Neural cell (in vitro differentiated cells): ENCODE results near the gene BRIP1. TPM values are rescaled to one million over a fixed set of nuclear protein-coding genes. Genes with fewer than 3 reads are reported as not detected.

Source experiments
- H2AFZ ChIP-seq: fragments of 200-600, 300-800 bp; sonication (generic), shearing (Covaris generic); 2 replicates; pipeline ENCODE4 v1.6.0; 2014; ENCODE audit warnings: low read depth, mild to moderate bottlenecking, antibody characterized with exemption, low read length, moderate library complexity
- H3F3A ChIP-seq: fragments of 200-600 bp; shearing (Covaris generic); 2 replicates; pipeline ENCODE4 v1.6.1; 2016; ENCODE audit warnings: mild to moderate bottlenecking, moderate library complexity, mixed read lengths, antibody characterized with exemption, low read length; ENCODE audit not compliant: insufficient read depth, poor library complexity, severe bottlenecking
- H3K27ac ChIP-seq: fragments of 200-600, 300-800 bp; sonication (generic), shearing (Covaris generic); 2 replicates; pipeline ENCODE4 v1.5.1; 2014; ENCODE audit warnings: mild to moderate bottlenecking, low read length, moderate library complexity
- H3K27me3 ChIP-seq: fragments of 300-800, 200-600 bp; sonication (generic), shearing (Covaris generic); 2 replicates; pipeline ENCODE4 v1.6.0; 2014; ENCODE audit warnings: mild to moderate bottlenecking, low read depth, low read length, moderate library complexity; ENCODE audit not compliant: insufficient read depth
- H3K36me3 ChIP-seq: fragments of 300-800, 200-600 bp; sonication (generic), shearing (Covaris generic); 2 replicates; pipeline ENCODE4 v1.5.1; 2014; ENCODE audit warnings: mild to moderate bottlenecking, antibody characterized with exemption, low read length, moderate library complexity; ENCODE audit not compliant: insufficient read depth
- H3K4me2 ChIP-seq: fragments of 300-800, 200-600 bp; sonication (generic), shearing (Covaris generic); 2 replicates; pipeline ENCODE4 v1.6.0; 2014; ENCODE audit warnings: mild to moderate bottlenecking, low read length
- H3K4me3 ChIP-seq: fragments of 300-800, 200-600 bp; sonication (generic), shearing (Covaris generic); 2 replicates; pipeline ENCODE4 v1.5.1; 2014; ENCODE audit warnings: mild to moderate bottlenecking, low read length, moderate library complexity
- H3K79me2 ChIP-seq: fragments of 200-600 bp; shearing (Covaris generic); replicated peaks from 2 replicates; pipeline ENCODE4 v1.6.0; 2014; ENCODE audit warnings: mild to moderate bottlenecking, low read length, moderate library complexity; ENCODE audit not compliant: insufficient read depth
- H3K9ac ChIP-seq: fragments of 300-800, 200-600 bp; sonication (generic), shearing (Covaris generic); 2 replicates; pipeline ENCODE4 v1.6.1; 2016; ENCODE audit warnings: mild to moderate bottlenecking, low read length, mixed read lengths
- H3K9me2 ChIP-seq: fragments of 200-600 bp; shearing (Covaris generic); 2 replicates; pipeline ENCODE4 v1.6.1; 2016; ENCODE audit warnings: mild to moderate bottlenecking, low read length, mixed read lengths; ENCODE audit not compliant: insufficient read depth
- H3K9me3 ChIP-seq: fragments of 200-600, 300-800 bp; sonication (generic), shearing (Covaris generic); 2 replicates; pipeline ENCODE4 v1.6.1; 2016; ENCODE audit warnings: mild to moderate bottlenecking, mixed run types, low read length, moderate library complexity, mixed read lengths
- H4K20me1 ChIP-seq: fragments of 200-600 bp; shearing (Covaris generic); 2 replicates; pipeline ENCODE4 v1.6.1; 2016; ENCODE audit warnings: mild to moderate bottlenecking, mixed run types; ENCODE audit not compliant: insufficient read depth
- EP300 ChIP-seq: fragments of 450-650 bp; conservative IDR thresholded peaks from 2 replicates; pipeline ENCODE4 v1.6.1; 2014; ENCODE audit warnings: antibody characterized with exemption, mild to moderate bottlenecking, moderate library complexity; ENCODE audit not compliant: poor library complexity, severe bottlenecking
- EZH2 ChIP-seq: fragments of 200-600, 300-800 bp; shearing (Covaris generic), sonication (generic); IDR thresholded peaks from 2 replicates; pipeline ENCODE4 v1.6.1; 2014; ENCODE audit warnings: antibody characterized with exemption, low read length, borderline replicate concordance, mild to moderate bottlenecking; ENCODE audit not compliant: insufficient read depth, poor library complexity, severe bottlenecking
- MXI1 ChIP-seq: fragments of 450-650 bp; conservative IDR thresholded peaks from 2 replicates; pipeline ENCODE4 v1.6.1; 2014; ENCODE audit warnings: antibody characterized with exemption, mild to moderate bottlenecking; ENCODE audit not compliant: poor library complexity, severe bottlenecking
- POLR2AphosphoS5 ChIP-seq: IDR thresholded peaks from 2 replicates; pipeline ENCODE4 v1.6.1; 2012
- RAD21 ChIP-seq: fragments of 450-650 bp; conservative IDR thresholded peaks from 2 replicates; pipeline ENCODE4 v1.6.1; 2014; ENCODE audit warnings: antibody characterized with exemption, mild to moderate bottlenecking, moderate library complexity
- SMC3 ChIP-seq: fragments of 450-650 bp; conservative IDR thresholded peaks from 2 replicates; pipeline ENCODE4 v1.6.1; 2014; ENCODE audit warnings: antibody characterized with exemption, mild to moderate bottlenecking, moderate library complexity; ENCODE audit not compliant: poor library complexity
- TAF1 ChIP-seq: IDR thresholded peaks from 2 replicates; pipeline ENCODE4 v1.6.1; 2012; ENCODE audit warnings: low read depth
- polyA plus RNA-seq: library from polyadenylated mRNA; depleted of rRNA; stranded (reverse); fragments of >200 nt; gene quantifications from 2 replicates; pipeline ENCODE4 v1.2.3, GENCODE V29; 2014
- TF ChIP-seq, protein P1 (sequence below): IDR thresholded peaks from 2 replicates; pipeline ENCODE4 v1.6.1; 2012; ENCODE audit warnings: borderline replicate concordance
- TF ChIP-seq, protein P2 (sequence below): fragments of 450-650 bp; IDR thresholded peaks from 2 replicates; pipeline ENCODE4 v1.5.1; 2014; ENCODE audit warnings: antibody characterized with exemption, mild to moderate bottlenecking, moderate library complexity; ENCODE audit not compliant: poor library complexity, severe bottlenecking

BRIP1 gene
- polyA plus RNA-seq, 1 donor from 2014 or later: 0.47 TPM

DNA sequence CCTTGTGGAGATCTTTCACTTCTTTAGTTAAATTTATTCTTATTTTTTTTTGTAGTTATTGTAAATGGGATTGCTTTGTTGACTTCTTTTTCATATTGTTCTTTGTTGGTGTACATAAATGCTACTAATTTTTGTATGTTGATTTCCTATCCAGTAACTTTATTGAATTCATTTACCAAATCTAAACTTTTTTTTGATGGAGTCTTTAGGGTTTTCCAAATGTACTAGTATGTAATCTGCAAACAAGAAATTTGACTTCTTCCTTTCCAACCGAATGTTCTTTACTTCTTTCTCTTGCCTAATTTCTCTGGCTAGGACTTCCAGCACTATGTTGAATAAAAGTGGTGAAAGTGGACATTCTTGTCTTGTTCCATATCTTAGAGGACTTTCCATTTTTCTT, 230.5 kb downstream of the BRIP1 start:
- H2AFZ ChIP-seq: no peak overlapping the region
- TF ChIP-seq MXI1: no peak
- no peak for TF ChIP-seq POLR2AphosphoS5
- no peak for TF ChIP-seq EZH2
- no peak for TF ChIP-seq SMC3
- no peak for TF ChIP-seq EP300
- no peak for TF ChIP-seq TAF1
- TF ChIP-seq, protein P1, sequence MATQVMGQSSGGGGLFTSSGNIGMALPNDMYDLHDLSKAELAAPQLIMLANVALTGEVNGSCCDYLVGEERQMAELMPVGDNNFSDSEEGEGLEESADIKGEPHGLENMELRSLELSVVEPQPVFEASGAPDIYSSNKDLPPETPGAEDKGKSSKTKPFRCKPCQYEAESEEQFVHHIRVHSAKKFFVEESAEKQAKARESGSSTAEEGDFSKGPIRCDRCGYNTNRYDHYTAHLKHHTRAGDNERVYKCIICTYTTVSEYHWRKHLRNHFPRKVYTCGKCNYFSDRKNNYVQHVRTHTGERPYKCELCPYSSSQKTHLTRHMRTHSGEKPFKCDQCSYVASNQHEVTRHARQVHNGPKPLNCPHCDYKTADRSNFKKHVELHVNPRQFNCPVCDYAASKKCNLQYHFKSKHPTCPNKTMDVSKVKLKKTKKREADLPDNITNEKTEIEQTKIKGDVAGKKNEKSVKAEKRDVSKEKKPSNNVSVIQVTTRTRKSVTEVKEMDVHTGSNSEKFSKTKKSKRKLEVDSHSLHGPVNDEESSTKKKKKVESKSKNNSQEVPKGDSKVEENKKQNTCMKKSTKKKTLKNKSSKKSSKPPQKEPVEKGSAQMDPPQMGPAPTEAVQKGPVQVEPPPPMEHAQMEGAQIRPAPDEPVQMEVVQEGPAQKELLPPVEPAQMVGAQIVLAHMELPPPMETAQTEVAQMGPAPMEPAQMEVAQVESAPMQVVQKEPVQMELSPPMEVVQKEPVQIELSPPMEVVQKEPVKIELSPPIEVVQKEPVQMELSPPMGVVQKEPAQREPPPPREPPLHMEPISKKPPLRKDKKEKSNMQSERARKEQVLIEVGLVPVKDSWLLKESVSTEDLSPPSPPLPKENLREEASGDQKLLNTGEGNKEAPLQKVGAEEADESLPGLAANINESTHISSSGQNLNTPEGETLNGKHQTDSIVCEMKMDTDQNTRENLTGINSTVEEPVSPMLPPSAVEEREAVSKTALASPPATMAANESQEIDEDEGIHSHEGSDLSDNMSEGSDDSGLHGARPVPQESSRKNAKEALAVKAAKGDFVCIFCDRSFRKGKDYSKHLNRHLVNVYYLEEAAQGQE: no peak
- no peak for TF ChIP-seq RAD21
- TF ChIP-seq, protein P2, sequence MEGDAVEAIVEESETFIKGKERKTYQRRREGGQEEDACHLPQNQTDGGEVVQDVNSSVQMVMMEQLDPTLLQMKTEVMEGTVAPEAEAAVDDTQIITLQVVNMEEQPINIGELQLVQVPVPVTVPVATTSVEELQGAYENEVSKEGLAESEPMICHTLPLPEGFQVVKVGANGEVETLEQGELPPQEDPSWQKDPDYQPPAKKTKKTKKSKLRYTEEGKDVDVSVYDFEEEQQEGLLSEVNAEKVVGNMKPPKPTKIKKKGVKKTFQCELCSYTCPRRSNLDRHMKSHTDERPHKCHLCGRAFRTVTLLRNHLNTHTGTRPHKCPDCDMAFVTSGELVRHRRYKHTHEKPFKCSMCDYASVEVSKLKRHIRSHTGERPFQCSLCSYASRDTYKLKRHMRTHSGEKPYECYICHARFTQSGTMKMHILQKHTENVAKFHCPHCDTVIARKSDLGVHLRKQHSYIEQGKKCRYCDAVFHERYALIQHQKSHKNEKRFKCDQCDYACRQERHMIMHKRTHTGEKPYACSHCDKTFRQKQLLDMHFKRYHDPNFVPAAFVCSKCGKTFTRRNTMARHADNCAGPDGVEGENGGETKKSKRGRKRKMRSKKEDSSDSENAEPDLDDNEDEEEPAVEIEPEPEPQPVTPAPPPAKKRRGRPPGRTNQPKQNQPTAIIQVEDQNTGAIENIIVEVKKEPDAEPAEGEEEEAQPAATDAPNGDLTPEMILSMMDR: no peak
- H3K27ac ChIP-seq: no peak overlapping the region
- no peaks in the 10 kb centered on the region for H3K9me3 ChIP-seq
- no peak overlapping the region for H3K4me3 ChIP-seq
- no peaks in the 10 kb centered on the region for H4K20me1 ChIP-seq
- no peaks in the 10 kb centered on the region for H3K9me2 ChIP-seq
- H3K36me3 ChIP-seq: no peaks in the 10 kb centered on the region
- H3K79me2 ChIP-seq: no peaks in the 10 kb centered on the region
- no peak overlapping the region for H3K9ac ChIP-seq
- no peak overlapping the region for H3K4me2 ChIP-seq
- no peaks in the 10 kb centered on the region for H3K27me3 ChIP-seq
- H3F3A ChIP-seq: no peaks in the 10 kb centered on the region

DNA sequence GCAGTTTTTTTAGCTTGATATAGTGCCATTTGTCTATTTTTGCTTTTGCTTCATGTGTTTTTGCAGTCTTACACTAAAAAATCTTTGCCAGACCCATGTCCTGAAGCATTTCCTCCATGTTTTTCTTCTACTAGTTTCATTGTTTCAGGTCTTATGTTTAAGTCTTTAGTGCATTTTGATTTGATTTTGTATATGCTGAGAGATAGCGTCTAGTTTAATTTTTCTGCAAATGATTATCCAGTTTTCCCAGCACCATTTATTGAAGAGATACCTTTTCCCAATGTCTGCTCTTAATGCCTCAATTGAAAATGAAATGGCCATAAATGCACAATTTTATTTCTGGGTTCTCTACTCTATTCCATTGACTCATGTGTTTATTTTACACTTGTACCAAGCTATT, 231.5 kb downstream of the BRIP1 start:
- Histone ChIP-seq H3K4me2 (no peak overlapping the region), H3K4me3 (no peak overlapping the region), H3K27me3 (no peaks in the 10 kb centered on the region), H3F3A (no peaks in the 10 kb centered on the region), H3K9me2 (no peaks in the 10 kb centered on the region), H4K20me1 (no peaks in the 10 kb centered on the region), H3K36me3 (no peaks in the 10 kb centered on the region), H3K79me2 (no peaks in the 10 kb centered on the region), H3K27ac (no peak overlapping the region), H2AFZ (no peak overlapping the region), H3K9me3 (no peaks in the 10 kb centered on the region), H3K9ac (no peak overlapping the region)
- TF ChIP-seq MXI1 (no peak), RAD21 (no peak), TAF1 (no peak), POLR2AphosphoS5 (no peak), EP300 (no peak), EZH2 (no peak), SMC3 (no peak)
- TF ChIP-seq, protein P1: no peak
- TF ChIP-seq, protein P2: no peak
